Cardiac fibroblast (primary cell): ENCODE results near the gene PDGFRB.
A peak's percentile ranks its signal among the peaks of the same experiment; 100 is the strongest.

Experiments
- DNase-seq, 2 donors: peaks; one replicate each; pipeline versions ENCODE4 v3.0.0 to v3.0.0-alpha.2; 2010; ENCODE audit warnings: low read depth in 2 of 2
- H3K4me3 ChIP-seq, 2 donors: replicated peaks in 1 of 2; 1 replicate in 1 of 2; 2 replicates in 1 of 2; pipeline ENCODE4 v1.5.1; 2011; ENCODE audit warnings: low read depth in 2 of 2, low read length in 2 of 2, mild to moderate bottlenecking in 2 of 2, moderate library complexity in 1 of 2
- CTCF ChIP-seq: IDR thresholded peaks from one replicate; pipeline ENCODE4 v1.5.1; 2011; ENCODE audit warnings: low read depth, mild to moderate bottlenecking, low read length, inconsistent platforms

Gene PDGFRB

GRCh38 chr5:150112201-150113046, 43.2 kb downstream of the PDGFRB start:
- no peak for TF ChIP-seq CTCF
- H3K4me3 ChIP-seq = no peak overlapping the region
- peak; percentile 78 to 88 for DNase-seq

- TF ChIP-seq CTCF = no peak
These were observed 44.5 kb downstream of the PDGFRB start for GRCh38 chr5:150111122-150111521.

GRCh38 chr5:150109921-150110320, 45.7 kb downstream of the PDGFRB start:
- TF ChIP-seq CTCF = no peak
- no peak for DNase-seq
- H3K4me3 ChIP-seq = no peak overlapping the region

More at GRCh38 chr5:150111122-150111521, 44.5 kb downstream of the PDGFRB start:
- H3K4me3 ChIP-seq = no peak overlapping the region
- DNase-seq = no peak

GRCh38 chr5:150108711-150109514, 46.7 kb downstream of the PDGFRB start:
- no peak for TF ChIP-seq CTCF
- no peak for DNase-seq
- H3K4me3 ChIP-seq = no peak overlapping the region

GRCh38 chr5:150107909-150108447, 47.7 kb downstream of the PDGFRB start:
- H3K4me3 ChIP-seq = no peak overlapping the region
- peak in 1 of 2 donors; percentile 70 for DNase-seq
- no peak for TF ChIP-seq CTCF

- no peak for DNase-seq
- H3K4me3 ChIP-seq = no peak overlapping the region
- TF ChIP-seq CTCF = no peak
These were observed 48.8 kb downstream of the PDGFRB start for GRCh38 chr5:150106674-150107426.
